Activated gamma-delta T cell treated with Interleukin-2 at 50 U/mL for 16 hours (primary cell): ENCODE measurements around the gene ABHD11.
"Not testable (repeated sequence)": the region's sequence is repeated elsewhere in the genome, so short reads cannot be mapped to it uniquely, and the experiment has no call there.

Experiments
- DNase-seq: peaks from one replicate; pipeline ENCODE4 v3.0.0-alpha.2; 2020

ABHD11 gene

GRCh38 chr7:73738612-73739386, at the start of gene ABHD11:
ABHD11 (minus strand) TSS chr7:73738802; CDS start chr7:73738770, 32 bp downstream.
- DNase-seq: peak; percentile 99

- DNase-seq: not testable (repeated sequence)
Measured at GRCh38 chr7:73787786-73788048, 49.1 kb upstream of the ABHD11 start.

GRCh38 chr7:73786588-73786987, 48.0 kb upstream of the ABHD11 start:
- no peak for DNase-seq

GRCh38 chr7:73779517-73779916, 40.9 kb upstream of the ABHD11 start:
- no peak for DNase-seq

GRCh38 chr7:73778801-73779389, 40.3 kb upstream of the ABHD11 start:
- no peak for DNase-seq

GRCh38 chr7:73774923-73775322, 36.3 kb upstream of the ABHD11 start:
- DNase-seq: no peak

- no peak for DNase-seq
Measured at GRCh38 chr7:73773700-73774517, 35.3 kb upstream of the ABHD11 start.

GRCh38 chr7:73770860-73771670, 32.5 kb upstream of the ABHD11 start:
- DNase-seq: no peak

GRCh38 chr7:73770002-73770859, 31.6 kb upstream of the ABHD11 start, which contains the start of gene CLDN3:
CLDN3 (minus strand) TSS chr7:73770270; CDS start chr7:73770049, 221 bp downstream.
- no peak for DNase-seq

- no peak for DNase-seq
Measured at GRCh38 chr7:73769481-73770001, 30.9 kb upstream of the ABHD11 start.

- DNase-seq: no peak
Measured at GRCh38 chr7:73768641-73769480, 30.3 kb upstream of the ABHD11 start.

- no peak for DNase-seq
Measured at GRCh38 chr7:73766556-73767229, 28.1 kb upstream of the ABHD11 start.

GRCh38 chr7:73762659-73762999, 24.0 kb upstream of the ABHD11 start:
- DNase-seq: no peak

GRCh38 chr7:73761854-73762658, 23.5 kb upstream of the ABHD11 start:
- no peak for DNase-seq

GRCh38 chr7:73758581-73759138, 20.1 kb upstream of the ABHD11 start:
- DNase-seq: no peak

- no peak for DNase-seq
Measured at GRCh38 chr7:73749931-73750776, 11.6 kb upstream of the ABHD11 start.

GRCh38 chr7:73746378-73746777, 7.8 kb upstream of the ABHD11 start:
- no peak for DNase-seq
